Umbilical cord (tissue), 2 donors: ENCODE results near the gene SFMBT1. TPM values are rescaled to one million over a fixed set of nuclear protein-coding genes. Genes with fewer than 3 reads are reported as not detected.

ENCODE experiments used
- DNase-seq: peaks from one replicate; pipeline ENCODE4 v3.0.0-alpha.2; 2015; ENCODE audit warnings: low spot score
- total RNA-seq: library from RNA; depleted of rRNA; stranded (reverse); fragments of >200 nt; gene quantifications from one replicate; pipeline ENCODE4 v1.2.3, GENCODE V29; 2014; ENCODE audit warnings: low replicate concordance; ENCODE audit not compliant: insufficient read depth

SFMBT1 gene
- total RNA-seq, 1 donor from 2014 or later: 5.1 TPM

DNA sequence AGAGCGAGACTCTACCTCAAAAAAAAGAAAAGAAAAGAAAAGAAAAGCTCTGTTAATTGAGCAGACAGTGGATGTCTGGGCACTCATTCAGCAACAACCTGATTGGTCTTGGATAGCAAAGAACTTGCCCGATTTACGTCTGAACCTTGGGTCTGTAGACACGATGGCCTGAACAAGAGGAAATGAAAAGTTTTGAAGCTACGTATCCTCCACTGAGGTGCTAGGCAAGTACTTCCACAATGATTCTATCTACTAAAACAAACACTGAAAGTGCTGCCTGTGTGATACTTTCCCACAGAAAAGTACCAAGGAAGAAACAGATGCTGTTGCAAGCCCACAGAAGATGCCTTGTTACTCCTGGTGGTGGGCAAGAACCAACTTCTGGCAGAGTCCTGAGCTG is 189.2 kb downstream of the SFMBT1 start:
- no peak for DNase-seq

DNA sequence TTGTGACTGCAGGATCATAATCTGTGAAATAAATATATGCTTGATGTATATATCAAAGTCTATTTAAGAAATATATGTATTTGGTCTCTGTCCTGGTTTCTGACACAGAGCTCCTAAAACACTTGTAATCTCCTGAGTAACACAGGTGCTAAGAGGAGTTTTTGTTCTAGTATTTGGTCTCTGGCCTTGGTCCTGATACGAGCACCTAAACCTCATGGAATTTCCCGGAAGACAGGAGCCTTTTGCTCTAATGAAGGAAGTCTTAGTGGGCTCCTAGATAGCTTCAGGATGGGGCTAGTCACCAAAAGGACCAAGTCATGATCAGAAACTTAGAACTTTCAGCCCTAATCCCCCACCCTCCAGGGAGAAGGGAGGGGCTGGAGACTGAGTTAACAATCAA is 191.9 kb downstream of the SFMBT1 start:
- no peak for DNase-seq

Other genes starting within 250 kb of the SFMBT1 start
- 12.5 TPM for gene ITIH4, start 215.4 kb downstream of the SFMBT1 start, total RNA-seq
- gene MUSTN1, start 211.1 kb downstream of the SFMBT1 start, total RNA-seq: 6.7 TPM
- 7.2 TPM for gene STIMATE, start 148.5 kb downstream of the SFMBT1 start, total RNA-seq
- gene RFT1, start 84.4 kb upstream of the SFMBT1 start, total RNA-seq: 10.4 TPM
- gene PRKCD, start 115.1 kb upstream of the SFMBT1 start, total RNA-seq: 1.7 TPM
- 76.1 TPM for gene TKT, start 209.9 kb upstream of the SFMBT1 start, total RNA-seq